Fibroblast of mammary gland (primary cell): Measurements from ENCODE around the gene DPF3.

Source experiments
- DNase-seq: peaks from one replicate; pipeline ENCODE4 v3.0.0-alpha.2; 2010; ENCODE audit warnings: low read depth
- H3K4me3 ChIP-seq: 2 replicates; pipeline ENCODE4 v1.5.1; 2011; ENCODE audit warnings: low read depth, mild to moderate bottlenecking, low read length, moderate library complexity; ENCODE audit not compliant: control insufficient read depth
- TF ChIP-seq, protein P1 (sequence below): conservative IDR thresholded peaks from 2 replicates; pipeline ENCODE4 v1.5.1; 2011; ENCODE audit warnings: low read depth, low read length, inconsistent platforms; ENCODE audit not compliant: control insufficient read depth, insufficient read depth

The DPF3 gene

GRCh38 chr14:72906316-72906715 lies 12.4 kb upstream of the DPF3 start:
- H3K4me3 ChIP-seq = no peak overlapping the region
- TF ChIP-seq, protein P1, sequence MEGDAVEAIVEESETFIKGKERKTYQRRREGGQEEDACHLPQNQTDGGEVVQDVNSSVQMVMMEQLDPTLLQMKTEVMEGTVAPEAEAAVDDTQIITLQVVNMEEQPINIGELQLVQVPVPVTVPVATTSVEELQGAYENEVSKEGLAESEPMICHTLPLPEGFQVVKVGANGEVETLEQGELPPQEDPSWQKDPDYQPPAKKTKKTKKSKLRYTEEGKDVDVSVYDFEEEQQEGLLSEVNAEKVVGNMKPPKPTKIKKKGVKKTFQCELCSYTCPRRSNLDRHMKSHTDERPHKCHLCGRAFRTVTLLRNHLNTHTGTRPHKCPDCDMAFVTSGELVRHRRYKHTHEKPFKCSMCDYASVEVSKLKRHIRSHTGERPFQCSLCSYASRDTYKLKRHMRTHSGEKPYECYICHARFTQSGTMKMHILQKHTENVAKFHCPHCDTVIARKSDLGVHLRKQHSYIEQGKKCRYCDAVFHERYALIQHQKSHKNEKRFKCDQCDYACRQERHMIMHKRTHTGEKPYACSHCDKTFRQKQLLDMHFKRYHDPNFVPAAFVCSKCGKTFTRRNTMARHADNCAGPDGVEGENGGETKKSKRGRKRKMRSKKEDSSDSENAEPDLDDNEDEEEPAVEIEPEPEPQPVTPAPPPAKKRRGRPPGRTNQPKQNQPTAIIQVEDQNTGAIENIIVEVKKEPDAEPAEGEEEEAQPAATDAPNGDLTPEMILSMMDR = no peak
- DNase-seq = peak; percentile 69

DNA sequence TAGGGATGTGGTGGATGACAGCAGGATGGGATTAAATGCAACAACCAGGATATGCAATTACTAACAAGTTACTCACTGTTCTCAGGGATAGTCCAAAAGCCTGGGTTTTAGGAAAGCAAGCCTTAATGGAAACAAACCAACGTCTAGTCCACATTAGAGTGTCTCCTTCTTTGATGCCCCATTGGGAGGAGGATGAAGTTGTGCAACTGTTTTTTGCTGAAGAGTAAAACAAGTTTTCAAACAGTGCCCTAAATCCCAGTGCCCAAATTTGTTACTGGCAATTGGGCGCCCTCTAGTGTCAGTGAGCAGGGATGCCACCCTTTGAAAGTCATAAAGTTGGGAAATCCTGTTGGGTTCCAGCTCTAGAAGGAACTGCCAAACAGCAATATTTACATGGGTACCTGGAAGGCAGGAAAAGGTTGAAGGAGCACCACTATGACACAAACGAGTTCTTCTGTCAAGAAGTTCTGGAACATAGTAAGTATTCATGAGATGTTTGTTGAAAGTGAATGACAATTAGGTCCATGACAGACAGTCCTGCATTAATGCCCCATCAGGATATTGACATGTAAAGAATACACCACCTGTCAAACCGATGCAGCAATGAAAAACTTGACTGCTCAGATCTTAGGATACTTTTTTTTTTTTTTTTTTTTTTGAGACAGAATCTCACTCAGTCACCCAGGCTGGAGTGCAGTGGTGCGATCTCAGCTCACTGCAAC lies 11.1 kb upstream of the DPF3 start:
- TF ChIP-seq, protein P1 = peak; percentile 98
- peak; percentile 86 for DNase-seq
- H3K4me3 ChIP-seq = no peak overlapping the region

DNA sequence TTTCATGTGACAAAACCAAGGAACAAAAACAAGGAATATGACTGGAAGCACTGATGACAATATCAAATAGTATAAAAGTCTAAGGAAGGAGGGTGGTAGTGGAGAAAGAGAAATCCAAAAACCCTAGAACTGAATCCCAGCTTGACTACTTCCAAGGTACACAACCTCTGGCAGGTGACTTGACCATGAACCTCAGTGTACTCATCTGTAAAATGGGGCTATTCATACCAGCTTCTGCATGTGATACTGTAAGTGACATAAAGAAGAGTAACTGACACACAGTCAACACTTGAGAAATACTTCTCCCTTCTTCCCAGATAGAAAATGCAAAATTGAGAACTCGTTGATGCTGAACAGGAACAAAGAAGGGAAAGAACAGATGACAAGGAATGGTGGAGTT lies 10.3 kb upstream of the DPF3 start:
- TF ChIP-seq, protein P1 = no peak

DNA sequence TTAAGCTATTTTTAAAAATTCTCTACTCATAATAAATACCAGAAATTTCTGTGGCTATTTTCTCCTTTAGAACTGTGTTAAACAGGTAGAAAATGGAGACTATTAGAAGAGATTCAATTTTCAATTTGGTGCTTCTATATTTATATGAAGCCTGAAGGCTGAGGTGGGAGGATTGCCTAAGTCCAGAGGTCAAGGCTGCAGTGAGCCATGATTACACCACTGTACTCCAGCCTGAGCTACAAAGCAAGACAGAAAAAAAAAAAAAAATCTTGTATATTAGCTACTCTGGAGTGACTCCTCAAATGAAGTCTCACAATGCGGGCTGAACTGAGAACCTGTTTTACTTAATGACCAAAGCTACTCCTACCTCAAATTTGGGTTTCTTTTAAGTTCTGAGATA lies 9.8 kb upstream of the DPF3 start:
- no peak for DNase-seq
- TF ChIP-seq, protein P1 = no peak
- H3K4me3 ChIP-seq = no peak overlapping the region

More for the DNA sequence above, 10.3 kb upstream of the DPF3 start:
- no peak for DNase-seq
- H3K4me3 ChIP-seq = no peak overlapping the region

DNA sequence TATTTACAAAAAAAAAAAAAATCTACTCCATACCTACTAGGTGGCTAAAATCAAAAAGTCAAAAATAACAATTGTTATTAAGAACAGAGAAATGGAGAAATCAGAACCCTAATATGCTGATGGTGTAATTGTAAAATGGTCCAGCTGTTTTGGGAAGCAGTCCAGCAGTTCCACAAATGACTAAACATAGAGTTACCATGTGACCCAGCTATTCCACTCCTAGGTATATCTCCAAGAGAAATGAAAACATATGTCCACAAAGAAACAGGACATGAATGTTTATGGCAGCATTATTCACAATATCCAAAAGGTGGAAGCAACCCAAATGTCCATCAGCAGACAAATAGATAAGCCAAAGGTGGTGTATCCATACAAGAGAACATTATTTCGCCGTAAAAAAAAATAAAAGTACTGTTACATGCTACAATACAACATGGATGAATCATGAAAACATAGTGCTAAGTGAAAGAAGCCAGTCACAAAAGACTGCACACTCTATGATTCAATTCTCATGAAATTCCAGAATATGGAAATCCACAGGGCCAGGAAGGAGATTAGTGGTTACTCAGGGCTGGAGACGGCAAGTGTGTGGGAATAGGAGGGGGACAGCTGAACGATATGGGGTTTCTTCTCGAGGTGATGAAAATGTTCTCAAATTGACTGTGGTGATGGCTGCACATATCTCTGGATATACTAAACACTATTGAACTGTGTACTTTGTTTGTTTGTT lies 9.1 kb upstream of the DPF3 start:
- TF ChIP-seq, protein P1 = no peak
- peak; percentile 68 for DNase-seq
- H3K4me3 ChIP-seq = no peak overlapping the region

DNA sequence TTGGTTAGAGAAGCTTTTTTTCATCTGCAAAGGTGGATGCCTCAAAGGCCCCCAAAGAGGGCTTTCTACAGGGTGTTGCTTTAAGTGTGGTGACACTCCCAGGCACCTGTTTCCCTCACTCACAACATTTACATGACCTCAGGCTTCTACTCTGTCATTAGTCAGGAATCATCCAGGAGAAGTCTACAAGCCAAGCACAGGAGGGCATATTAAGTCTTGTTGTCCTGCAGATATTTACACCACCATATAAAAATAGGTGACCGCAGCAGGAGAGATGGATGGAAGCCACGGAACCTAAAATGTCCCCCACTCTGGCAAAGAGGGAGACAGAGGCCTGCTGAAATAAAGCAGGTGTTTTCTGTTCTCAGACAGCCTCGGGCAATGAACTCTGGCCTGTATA lies 7.5 kb upstream of the DPF3 start:
- DNase-seq = no peak
- TF ChIP-seq, protein P1 = no peak
- H3K4me3 ChIP-seq = no peak overlapping the region

DNA sequence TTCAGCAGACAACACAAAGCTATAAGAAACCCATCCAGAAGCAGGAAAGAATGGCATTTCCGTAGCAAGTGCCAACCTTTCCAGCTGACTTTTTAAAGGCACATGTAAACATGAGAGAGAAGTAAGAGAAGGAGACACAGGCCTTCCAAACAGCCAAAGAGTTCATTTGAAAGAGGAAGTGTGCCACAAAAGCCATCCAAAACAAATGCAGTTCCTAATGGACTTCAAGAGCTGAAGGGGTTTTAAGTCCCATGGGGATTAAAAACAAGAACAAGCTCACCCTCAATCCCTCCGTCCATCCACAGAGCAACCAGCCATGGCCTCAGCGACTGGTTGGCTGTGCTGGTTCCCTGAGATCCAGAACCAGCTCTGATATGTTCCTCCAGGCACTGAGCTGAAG lies 4.5 kb upstream of the DPF3 start:
- no peak for DNase-seq
- H3K4me3 ChIP-seq = no peak overlapping the region
- TF ChIP-seq, protein P1 = no peak
